AML-193 (cell line): ENCODE measurements around the gene SLC35F3.
"Not testable (repeated sequence)": the region's sequence is repeated elsewhere in the genome, so short reads cannot be mapped to it uniquely, and the experiment has no call there.

Experiments
- DNase-seq, 2 experiments: peaks; one replicate each; lab custom pipeline; 2025; lab: John Stamatoyannopoulos, UW

Gene SLC35F3

GRCh38 chr1:234226113-234226818 lies 321.8 kb downstream of the SLC35F3 start:
- DNase-seq, result no peak

DNA sequence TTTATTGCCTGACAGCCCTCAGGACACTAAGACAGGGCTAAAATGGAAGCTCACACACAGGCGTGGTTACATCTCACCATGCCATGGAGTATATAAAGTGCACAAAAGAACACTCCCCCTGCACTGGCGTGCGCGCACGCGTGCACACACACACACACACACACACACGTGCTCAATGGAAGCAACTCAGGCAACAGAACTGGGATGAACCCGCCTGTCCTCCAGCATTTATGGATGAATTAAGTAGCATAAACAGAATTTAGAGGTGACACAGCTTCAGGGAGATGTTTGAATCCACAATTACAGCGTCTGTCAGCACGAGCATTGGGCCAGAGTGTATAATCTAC lies 322.3 kb downstream of the SLC35F3 start:
- no peak for DNase-seq

DNA sequence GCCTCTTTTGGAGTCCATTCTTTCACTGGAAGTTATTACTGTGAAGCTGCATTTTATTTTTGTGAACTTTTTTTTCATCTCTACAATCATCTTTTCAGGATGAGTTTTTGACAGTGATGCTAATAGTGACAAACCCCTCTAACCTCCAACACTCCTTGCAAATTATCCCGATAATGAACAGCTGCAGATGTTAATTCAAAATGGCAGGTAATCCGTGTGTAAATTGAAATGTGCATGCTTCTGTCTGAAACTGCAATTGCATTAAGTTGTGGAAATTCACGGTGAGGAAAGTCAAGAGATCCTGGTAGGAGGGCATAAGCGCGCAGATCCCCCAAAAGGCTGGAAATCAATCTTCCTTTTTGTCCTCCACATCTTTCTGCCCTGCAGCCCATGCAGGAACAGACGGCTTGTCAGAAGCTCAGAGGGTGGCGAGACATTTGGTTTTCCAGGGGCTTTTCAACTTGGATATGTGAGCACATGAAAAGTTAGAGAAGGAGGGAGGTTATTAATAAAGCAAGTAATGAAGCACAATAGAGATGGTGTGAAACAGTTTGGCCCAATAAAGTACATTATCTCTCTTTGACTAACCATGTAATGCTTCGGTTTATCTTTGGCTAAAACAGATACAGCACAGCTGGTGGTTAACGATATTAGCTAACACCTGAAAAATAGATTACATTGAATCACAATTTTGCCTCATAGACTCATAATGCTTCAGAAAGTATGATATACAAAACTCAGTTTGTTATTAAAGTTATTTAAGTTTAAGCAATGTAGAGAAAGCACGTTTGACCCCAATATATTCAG lies 325.3 kb downstream of the SLC35F3 start:
- no peak for DNase-seq

DNA sequence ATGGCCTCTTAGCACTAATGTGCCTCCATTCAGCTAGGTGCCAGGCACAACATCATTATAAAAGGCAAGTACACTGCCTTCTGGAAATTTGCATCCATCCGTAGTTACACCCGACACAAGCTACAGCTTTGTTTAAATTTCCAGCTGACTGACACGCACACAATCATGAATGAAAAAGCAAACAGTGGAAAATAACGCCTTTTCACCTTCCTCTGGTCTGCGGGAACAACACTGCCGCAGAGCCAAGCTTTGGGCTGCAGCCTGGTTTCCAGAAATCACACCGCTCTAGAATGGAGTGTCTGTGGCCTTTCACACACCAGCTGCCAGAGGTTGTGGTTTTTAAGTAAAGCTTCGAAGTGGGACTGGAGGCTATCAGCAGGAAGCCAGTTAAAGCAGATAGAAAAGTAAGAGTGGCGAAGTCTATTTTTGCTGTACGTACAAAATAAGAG lies 326.0 kb downstream of the SLC35F3 start:
- DNase-seq, result no peak

GRCh38 chr1:234231061-234231892 lies 326.8 kb downstream of the SLC35F3 start:
- no peak for DNase-seq

DNA sequence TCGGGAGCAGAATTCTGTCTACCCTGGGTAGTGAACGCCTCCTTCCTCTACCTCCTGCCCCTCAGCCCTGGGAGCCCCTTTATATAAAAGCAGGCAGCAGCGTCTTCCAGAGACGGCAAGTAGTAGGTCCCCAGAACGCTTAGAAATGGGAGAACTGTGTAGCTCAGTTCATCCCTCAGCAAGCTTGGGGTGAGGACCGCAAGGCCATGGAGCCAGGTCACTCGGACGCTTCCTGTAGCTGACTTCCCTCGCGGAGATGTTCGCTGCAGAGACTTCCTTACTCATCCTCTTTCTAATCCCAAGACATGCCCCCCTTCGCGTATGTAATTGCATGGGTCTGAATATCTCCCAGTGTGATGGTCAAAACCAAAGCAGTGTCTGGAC lies 327.4 kb downstream of the SLC35F3 start:
- DNase-seq, result no peak

DNA sequence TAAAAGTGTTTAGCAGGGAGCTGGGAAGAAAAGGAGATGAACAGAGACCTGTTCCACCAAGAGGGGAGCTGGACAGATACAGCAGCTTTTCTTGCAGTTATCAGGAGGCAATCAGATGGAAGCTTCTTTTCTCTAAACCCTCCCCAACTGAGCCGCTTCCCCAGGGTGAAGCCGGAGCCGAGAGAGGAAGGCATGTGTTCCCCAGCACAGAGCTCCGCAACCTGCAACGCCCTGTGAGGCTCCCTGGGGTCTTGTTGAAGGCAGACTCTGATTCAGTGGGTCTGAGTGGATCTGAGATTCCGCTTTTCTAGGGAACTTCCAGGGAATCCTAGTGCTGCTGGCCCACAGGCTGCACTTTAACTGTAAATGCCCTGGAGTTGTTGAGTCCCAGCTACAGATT lies 329.7 kb downstream of the SLC35F3 start:
- no peak for DNase-seq

GRCh38 chr1:234235434-234235881 lies 331.0 kb downstream of the SLC35F3 start:
- no peak for DNase-seq

- no peak for DNase-seq
Measured at GRCh38 chr1:234237393-234237792, 332.9 kb downstream of the SLC35F3 start.

DNA sequence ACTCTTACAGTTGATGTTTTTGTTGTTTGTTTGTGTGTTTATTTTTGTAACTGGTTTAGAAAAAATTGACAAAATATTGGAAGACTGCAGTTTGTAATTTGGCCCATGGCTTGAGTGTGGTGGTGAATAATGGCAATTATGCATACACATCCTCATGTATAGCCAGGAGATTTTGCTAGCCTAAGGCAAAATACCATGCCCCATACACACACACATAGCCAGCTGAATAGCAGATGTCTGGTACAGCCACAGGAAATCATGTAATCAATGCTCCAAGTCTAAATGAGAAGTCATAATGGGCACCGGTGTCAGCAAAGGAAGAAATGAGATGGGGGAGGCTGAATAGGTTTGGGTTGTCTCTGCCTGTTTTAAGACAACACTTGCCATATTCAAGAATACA lies 333.6 kb downstream of the SLC35F3 start:
- no peak for DNase-seq

- DNase-seq, result no peak
Measured at GRCh38 chr1:234239515-234239914, 335.0 kb downstream of the SLC35F3 start.

- DNase-seq, result no peak
Measured at GRCh38 chr1:234239936-234240335, 335.5 kb downstream of the SLC35F3 start.

- DNase-seq, result no peak
Measured at GRCh38 chr1:234240680-234241079, 336.2 kb downstream of the SLC35F3 start.

GRCh38 chr1:234241941-234242490 lies 337.5 kb downstream of the SLC35F3 start:
- no peak for DNase-seq

GRCh38 chr1:234243521-234244260 lies 339.2 kb downstream of the SLC35F3 start:
- no peak for DNase-seq

GRCh38 chr1:234244482-234244881 lies 340.0 kb downstream of the SLC35F3 start:
- DNase-seq, result no peak

DNA sequence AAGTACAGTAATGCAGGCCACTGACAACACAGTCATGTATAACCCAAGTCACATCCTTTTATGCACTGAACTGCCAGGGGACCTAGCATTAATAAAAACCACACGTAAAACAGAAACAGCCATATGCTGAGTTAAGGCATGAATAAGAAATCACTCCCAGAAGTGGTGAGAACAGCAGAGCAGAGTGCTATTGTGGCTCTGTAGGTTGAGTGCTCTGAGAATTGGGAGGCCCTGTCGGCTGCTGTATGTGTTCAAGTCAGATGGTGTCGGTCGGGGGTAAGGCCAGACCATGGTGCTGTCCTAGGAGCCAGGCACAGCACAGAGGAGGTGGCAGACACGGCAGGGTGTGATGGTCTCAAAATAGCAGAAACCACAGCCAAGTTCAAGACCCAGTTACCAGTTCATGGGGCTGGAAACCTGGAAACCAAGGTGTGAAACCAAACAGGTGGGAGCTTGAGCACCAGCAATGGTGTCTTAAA lies 342.2 kb downstream of the SLC35F3 start:
- no peak for DNase-seq

- not testable (repeated sequence) for DNase-seq
Measured at GRCh38 chr1:234247746-234248145, 343.3 kb downstream of the SLC35F3 start.

DNA sequence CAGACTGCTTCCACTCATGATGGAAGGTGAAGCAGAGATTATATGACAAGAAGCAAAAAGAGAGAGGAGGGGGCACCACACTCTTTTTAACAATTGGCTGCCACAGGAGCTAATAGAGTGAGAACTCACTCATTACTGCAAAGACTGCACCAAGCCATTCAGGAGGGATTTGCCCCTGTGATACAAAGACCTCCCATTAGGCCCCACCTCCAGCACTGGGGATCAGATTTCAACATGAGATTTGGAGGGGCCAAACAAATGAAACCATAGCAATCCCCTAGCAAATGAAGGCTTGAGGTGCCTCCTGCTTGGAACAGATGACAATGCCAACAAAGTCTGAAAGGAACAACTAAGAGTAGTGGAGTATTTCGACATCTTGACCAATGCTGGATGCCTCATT lies 346.3 kb downstream of the SLC35F3 start:
- no peak for DNase-seq

DNA sequence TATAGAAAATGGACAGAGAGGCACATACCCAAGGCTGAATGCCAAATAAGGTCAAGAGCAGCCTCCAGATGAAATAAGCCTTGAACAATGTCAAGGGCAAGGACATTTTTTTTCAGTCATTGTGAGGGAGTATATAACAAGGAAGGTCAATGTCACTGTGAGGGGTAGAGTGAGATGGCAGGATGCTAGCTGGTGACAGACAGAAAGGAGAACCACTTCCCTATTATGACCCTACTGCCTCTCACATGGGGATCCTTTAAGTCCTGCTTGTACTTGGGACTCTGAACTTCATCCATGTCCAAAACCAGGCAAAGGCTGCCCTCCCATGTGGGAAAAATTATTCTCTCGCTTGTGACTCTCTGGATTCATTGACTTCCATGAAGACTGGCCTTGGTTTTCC lies 349.3 kb downstream of the SLC35F3 start:
- DNase-seq, result no peak

DNA sequence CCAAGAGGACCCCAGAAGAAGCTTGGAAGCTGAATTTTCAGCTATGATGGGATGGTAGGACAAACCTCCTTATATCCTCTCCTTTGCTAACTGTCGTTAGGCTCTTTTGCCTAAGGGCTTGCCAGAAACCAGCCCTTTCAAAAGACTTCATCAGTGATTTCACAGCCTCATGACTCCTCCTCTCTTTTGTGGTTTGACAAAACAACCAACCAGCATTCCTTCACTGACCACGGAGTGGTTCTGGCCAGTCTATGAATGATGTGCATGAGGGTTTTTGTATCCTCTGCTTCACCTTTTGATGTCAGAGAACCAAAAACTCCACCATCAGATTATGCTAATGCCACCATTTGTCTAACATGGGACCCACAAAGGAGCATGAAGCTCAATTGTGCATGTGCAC lies 351.9 kb downstream of the SLC35F3 start:
- no peak for DNase-seq
